ENCODE measurements around the gene ERCC8. TPM values are rescaled to one million over a fixed set of nuclear protein-coding genes. Genes with fewer than 3 reads are reported as not detected.

ERCC8 gene
- total and polyA plus RNA-seq, 9 of the 15 experiments (the other 6 are each of a cell fraction or from before 2014, with no cell fraction given) = 10.1 to 41.8 (median 24.4) TPM

DNA sequence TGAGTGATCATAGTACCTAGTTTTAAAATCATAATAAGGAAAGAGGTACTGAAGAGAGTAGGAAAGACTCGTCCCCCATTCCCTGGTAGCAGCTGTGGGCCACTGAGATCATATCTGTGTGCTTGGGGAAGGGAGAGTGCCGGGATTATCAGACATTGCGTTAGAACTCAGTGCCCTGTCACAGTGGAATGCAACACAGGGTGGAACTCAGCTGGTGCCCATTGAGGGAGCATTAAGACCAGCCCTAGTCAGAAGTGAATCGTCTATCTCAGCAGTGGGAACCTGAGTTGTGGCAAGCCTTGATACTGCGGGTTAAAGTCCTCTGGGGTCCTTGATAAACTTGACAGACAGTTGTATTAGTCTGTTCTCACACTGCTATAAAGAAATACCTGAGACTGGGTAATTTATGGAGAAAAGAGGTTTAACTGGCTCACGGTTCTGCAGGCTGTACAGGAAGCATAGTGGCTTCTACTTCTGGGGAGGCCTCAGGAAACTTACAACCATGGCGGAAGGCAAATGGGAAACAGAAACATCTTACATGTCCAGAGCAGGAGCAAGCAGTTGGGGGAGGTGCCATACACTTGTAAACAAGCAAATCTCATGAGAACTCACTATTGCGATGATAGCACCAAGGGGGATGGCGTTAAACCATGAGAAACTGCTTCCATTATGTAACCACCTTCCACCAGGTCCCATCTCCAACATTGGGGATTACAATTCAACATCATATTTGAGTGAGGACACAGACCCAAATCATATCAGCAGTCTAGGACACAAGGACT is 33.3 kb upstream of the ERCC8 start (continued):
- TF ChIP-seq TAF7 (tag; IDR thresholded peaks at IDR 0.05) = no peak
- peak; percentile 45; the same call in 1 of the 2 replicates for TF ChIP-seq DPF2 (IDR thresholded peaks at IDR 0.05)
- TF ChIP-seq ZNF347 (CRISPR knock-in tag; IDR thresholded peaks at IDR 0.05; ENCODE audit: low read depth) = no peak
- no peak for TF ChIP-seq ZC3H8 (IDR thresholded peaks at IDR 0.05)
- TF ChIP-seq HDAC8 (tag; IDR thresholded peaks at IDR 0.05) = no peak
- TF ChIP-seq PHB2 (IDR thresholded peaks at IDR 0.05; ENCODE audit: low read depth) = no peak
- TF ChIP-seq ZNF707 (CRISPR knock-in tag; conservative IDR thresholded peaks at IDR 0.05) = no peak
- TF ChIP-seq ZNF140 (CRISPR knock-in tag; IDR thresholded peaks at IDR 0.05) = no peak
- TF ChIP-seq RFX1 (IDR thresholded peaks at IDR 0.05) = no peak
- TF ChIP-seq POLR2AphosphoS5 (IDR thresholded peaks at IDR 0.05; ENCODE audit: control insufficient read depth, insufficient read depth, low read depth, low read length) = no peak
- TF ChIP-seq, protein P1, sequence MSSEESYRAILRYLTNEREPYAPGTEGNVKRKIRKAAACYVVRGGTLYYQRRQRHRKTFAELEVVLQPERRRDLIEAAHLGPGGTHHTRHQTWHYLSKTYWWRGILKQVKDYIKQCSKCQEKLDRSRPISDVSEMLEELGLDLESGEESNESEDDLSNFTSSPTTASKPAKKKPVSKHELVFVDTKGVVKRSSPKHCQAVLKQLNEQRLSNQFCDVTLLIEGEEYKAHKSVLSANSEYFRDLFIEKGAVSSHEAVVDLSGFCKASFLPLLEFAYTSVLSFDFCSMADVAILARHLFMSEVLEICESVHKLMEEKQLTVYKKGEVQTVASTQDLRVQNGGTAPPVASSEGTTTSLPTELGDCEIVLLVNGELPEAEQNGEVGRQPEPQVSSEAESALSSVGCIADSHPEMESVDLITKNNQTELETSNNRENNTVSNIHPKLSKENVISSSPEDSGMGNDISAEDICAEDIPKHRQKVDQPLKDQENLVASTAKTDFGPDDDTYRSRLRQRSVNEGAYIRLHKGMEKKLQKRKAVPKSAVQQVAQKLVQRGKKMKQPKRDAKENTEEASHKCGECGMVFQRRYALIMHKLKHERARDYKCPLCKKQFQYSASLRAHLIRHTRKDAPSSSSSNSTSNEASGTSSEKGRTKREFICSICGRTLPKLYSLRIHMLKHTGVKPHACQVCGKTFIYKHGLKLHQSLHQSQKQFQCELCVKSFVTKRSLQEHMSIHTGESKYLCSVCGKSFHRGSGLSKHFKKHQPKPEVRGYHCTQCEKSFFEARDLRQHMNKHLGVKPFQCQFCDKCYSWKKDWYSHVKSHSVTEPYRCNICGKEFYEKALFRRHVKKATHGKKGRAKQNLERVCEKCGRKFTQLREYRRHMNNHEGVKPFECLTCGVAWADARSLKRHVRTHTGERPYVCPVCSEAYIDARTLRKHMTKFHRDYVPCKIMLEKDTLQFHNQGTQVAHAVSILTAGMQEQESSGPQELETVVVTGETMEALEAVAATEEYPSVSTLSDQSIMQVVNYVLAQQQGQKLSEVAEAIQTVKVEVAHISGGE (CRISPR knock-in tag; IDR thresholded peaks at IDR 0.05) = no peak
- TF ChIP-seq ZNF764 (CRISPR knock-in tag; IDR thresholded peaks at IDR 0.05; ENCODE audit: low read depth) = no peak
- TF ChIP-seq SAP30 (IDR thresholded peaks at IDR 0.05; ENCODE audit: borderline replicate concordance, insufficient read depth, low read depth, low read length, poor library complexity, severe bottlenecking) = no peak
- TF ChIP-seq KLF6 (CRISPR knock-in tag; IDR thresholded peaks at IDR 0.05; ENCODE audit: borderline replicate concordance) = no peak
- TF ChIP-seq TBL1XR1 (IDR thresholded peaks at IDR 0.05; ENCODE audit: low read length in 2 of 2) = no peak
- no peak for TF ChIP-seq ELF1 (tag; IDR thresholded peaks at IDR 0.05)
- TF ChIP-seq ZFP30 (CRISPR knock-in tag; IDR thresholded peaks at IDR 0.05; ENCODE audit: borderline replicate concordance) = no peak
- no peak for TF ChIP-seq SIX5 (IDR thresholded peaks at IDR 0.05; ENCODE audit: borderline replicate concordance in 1 of 2, insufficient read depth in 1 of 2, low read depth in 1 of 2, low read length in 2 of 2)
- no peak for TF ChIP-seq CHD1 (IDR thresholded peaks at IDR 0.05; ENCODE audit: low read length)
- TF ChIP-seq FOS (IDR thresholded peaks at IDR 0.05; ENCODE audit: extremely low read depth, insufficient read length) = no peak

Measured in K562 (cell line).